8988T (cell line): ENCODE data around the gene C8G.

Experiments used
- DNase-seq: peaks from one replicate; pipeline ENCODE4 v3.0.0; 2011

Gene C8G

GRCh38 chr9:136920734-136921231 lies 24.3 kb upstream of the C8G start:
- no peak for DNase-seq

GRCh38 chr9:136921307-136921706 lies 23.7 kb upstream of the C8G start:
- no peak for DNase-seq

- DNase-seq, result no peak
Observed at GRCh38 chr9:136921718-136922117, 23.3 kb upstream of the C8G start.

GRCh38 chr9:136922540-136922939 lies 22.5 kb upstream of the C8G start:
- DNase-seq, result no peak

- DNase-seq, result no peak
Observed at GRCh38 chr9:136923881-136924280, 21.2 kb upstream of the C8G start.

GRCh38 chr9:136925414-136926153 lies 19.5 kb upstream of the C8G start:
- DNase-seq, result no peak

GRCh38 chr9:136926154-136926704 lies 18.8 kb upstream of the C8G start:
- no peak for DNase-seq

GRCh38 chr9:136926749-136927148 lies 18.3 kb upstream of the C8G start:
- no peak for DNase-seq

- DNase-seq, result no peak
Observed at GRCh38 chr9:136927343-136928271, 17.4 kb upstream of the C8G start.

GRCh38 chr9:136928591-136928990 lies 16.5 kb upstream of the C8G start:
- no peak for DNase-seq

GRCh38 chr9:136930014-136930413 lies 15.0 kb upstream of the C8G start:
- DNase-seq, result no peak

- no peak for DNase-seq
Observed at GRCh38 chr9:136931611-136932130, 13.4 kb upstream of the C8G start.

- DNase-seq, result no peak
Observed at GRCh38 chr9:136934277-136934676, 10.8 kb upstream of the C8G start.

- DNase-seq, result no peak
Observed at GRCh38 chr9:136935651-136936050, 9.4 kb upstream of the C8G start.

- no peak for DNase-seq
Observed at GRCh38 chr9:136936645-136937170, 8.3 kb upstream of the C8G start.

- no peak for DNase-seq
Observed at GRCh38 chr9:136937186-136938001, 7.6 kb upstream of the C8G start.

- no peak for DNase-seq
Observed at GRCh38 chr9:136939431-136939995, 5.5 kb upstream of the C8G start.

GRCh38 chr9:136939996-136940525 lies 5.0 kb upstream of the C8G start:
- DNase-seq, result no peak

GRCh38 chr9:136940526-136941230 lies 4.4 kb upstream of the C8G start:
- no peak for DNase-seq

GRCh38 chr9:136941231-136942111 lies 3.6 kb upstream of the C8G start:
- no peak for DNase-seq
